ENCODE data around the gene TJAP1. TPM values are rescaled to one million over a fixed set of nuclear protein-coding genes. Genes with fewer than 3 reads are reported as not detected.
A peak's percentile ranks its signal among the peaks of the same experiment; 100 is the strongest.

The TJAP1 gene
- total and polyA plus RNA-seq, 2 of the 8 experiments (the other 6 are each of a cell fraction or from before 2014, with no cell fraction given), result 30.7 to 40.4 TPM

GRCh38 chr6:43455531-43456428 is 21.6 kb upstream of the TJAP1 start, which contains the start of gene DLK2:
Gene DLK2, minus strand, starts transcription at chr6:43455548. Its CDS starts 723 bp downstream, at chr6:43454825.
- no peak within 1 kb of the TSS for H2BK12ac ChIP-seq (ENCODE audit: low read depth, low read length)
- H3K23me2 ChIP-seq (ENCODE audit: low read depth, low read length), result peaks cover 9% of the 10 kb centered on the region; the same call in 1 of the 2 replicates
- CTCF ChIA-PET (ENCODE audit: partially characterized antibody), result interaction anchor here (0.7 to 21.2 kb wide), 15 partner anchors 9 to 192 kb away, joined by 3 to 495 read pairs (median 6); partner anchors contain the start of genes LRRC73 and TJAP1
- no peaks in the 10 kb centered on the region for H3K9me3 ChIP-seq (ENCODE audit: insufficient read depth in 2 of 2, low read depth in 1 of 2, low read length in 1 of 2)
- no peaks in the 10 kb centered on the region for H3K79me1 ChIP-seq (ENCODE audit: low read depth, low read length)
- POLR2A ChIA-PET (ENCODE audit: partially characterized antibody), result interaction anchor here (0.5 to 4.3 kb wide), 13 partner anchors 10 to 103 kb away, joined by 3 to 43 read pairs (median 3); partner anchors contain the start of genes ABCC10, LRRC73 and TJAP1
- H3K4me2 ChIP-seq (ENCODE audit: insufficient read depth in 1 of 2, low read depth in 2 of 2, low read length in 2 of 2), result peak within 1 kb of the TSS; percentile 34 to 100
- no peak within 1 kb of the TSS for H2BK5ac ChIP-seq (ENCODE audit: low read depth, low read length)
- H3K79me2 ChIP-seq (ENCODE audit: control insufficient read depth in 1 of 2, insufficient read depth in 2 of 2, low read length in 2 of 2), result no peaks in the 10 kb centered on the region
- no peak within 1 kb of the TSS for H3K56ac ChIP-seq (replicated peaks; ENCODE audit: insufficient read length, low read depth, low read length)
- H3K18ac ChIP-seq (ENCODE audit: extremely low read depth, low read length), result no peak within 1 kb of the TSS
- DNase-seq (ENCODE audit: low read depth in 1 of 2, low spot score in 2 of 2) (peak in 1 of 2 experiments; percentile 57), FAIRE-seq (no peak)
- H3K9ac ChIP-seq (replicated peaks in 1 of 4; ENCODE audit: extremely low read depth in 1 of 4, low read depth in 3 of 4, low read length in 3 of 4), result no peak within 1 kb of the TSS; a peak in 1 of 7 replicates
- H3K36me3 ChIP-seq (ENCODE audit: control insufficient read depth in 2 of 4, insufficient read depth in 4 of 4, low read length in 3 of 4), result no peaks in the 10 kb centered on the region; a peak in 1 of 8 replicates
- no peak within 1 kb of the TSS for H3K27ac ChIP-seq (ENCODE audit: low read depth, low read length)
- no peak within 1 kb of the TSS for H3K23ac ChIP-seq (ENCODE audit: insufficient read length)
- H4K8ac ChIP-seq (ENCODE audit: extremely low read depth, insufficient read depth, low read length), result peak within 1 kb of the TSS; percentile 62
- no peak within 1 kb of the TSS for H2AK5ac ChIP-seq (ENCODE audit: low read depth, low read length)
- H3K14ac ChIP-seq (ENCODE audit: insufficient read length), result no peak within 1 kb of the TSS
- no peak within 1 kb of the TSS for H4K5ac ChIP-seq (ENCODE audit: insufficient read length, low read depth, low read length)
- peaks cover 0 to 2% of the 10 kb centered on the region in 2 experiments for H4K20me1 ChIP-seq (replicated peaks in 1 of 2; ENCODE audit: control insufficient read depth in 1 of 2, insufficient read depth in 2 of 2, low read length in 2 of 2)
- H3K4me1 ChIP-seq (replicated peaks in 1 of 4; ENCODE audit: control insufficient read depth in 3 of 4, insufficient read depth in 4 of 4, low read length in 3 of 4), result peaks cover 0 to 4% (median 2%) of the 10 kb centered on the region in 4 experiments; a peak in 3 of 7 replicates
- H4K91ac ChIP-seq (replicated peaks; ENCODE audit: insufficient read length, low read length), result no peak within 1 kb of the TSS
- peak within 1 kb of the TSS; percentile 19 to 63 (median 44) for H3K4me3 ChIP-seq (ENCODE audit: extremely low read depth in 1 of 4, insufficient read depth in 2 of 4, low read depth in 3 of 4, low read length in 4 of 4)
- H2BK20ac ChIP-seq (ENCODE audit: low read length), result no peak within 1 kb of the TSS
- H2BK15ac ChIP-seq (ENCODE audit: low read length), result no peak within 1 kb of the TSS
- 9% methylated on average over 41 of the region's 55 CpGs; no CpG with 5 or more reads in 1 of the 2 experiments for WGBS, 2 experiments (ENCODE audit: extremely low coverage in 1 of 2, insufficient coverage in 1 of 2, insufficient read length in 1 of 2, insufficient replicate concordance in 2 of 2, low coverage in 1 of 2, low lambda C conversion rate in 2 of 2, missing lambda C conversion rate in 1 of 2)
- H3K27me3 ChIP-seq (replicated peaks in 1 of 4; ENCODE audit: control insufficient read depth in 3 of 4, extremely low read depth in 1 of 4, insufficient read depth in 3 of 4, low read length in 3 of 4), result peaks cover 7 to 25% (median 19%) of the 10 kb centered on the region in 4 experiments
- H2AFZ ChIP-seq (ENCODE audit: low read length), result no peak within 1 kb of the TSS
- no peak within 1 kb of the TSS for H2BK120ac ChIP-seq (replicated peaks; ENCODE audit: low read depth, low read length)
- TF ChIP-seq SUZ12 (IDR thresholded peaks at IDR 0.05; ENCODE audit: low read length) (peak; percentile 14; the same call in 1 of the 2 replicates), YY1 (IDR thresholded peaks at IDR 0.05; ENCODE audit: low read depth, low read length) (no peak), EZH2 (IDR thresholded peaks at IDR 0.05; ENCODE audit: low read depth, low read length, severe bottlenecking) (peak; percentile 18)
- H3K4ac ChIP-seq (replicated peaks; ENCODE audit: insufficient read length, low read depth, low read length), result no peak within 1 kb of the TSS

All from H1 (cell line).